KOPT-K1 (cell line): ENCODE data around the gene ADGRL3.

Experiments used
- H3K27ac ChIP-seq: fragments of 200-600 bp; sonication (generic); 2 replicates; pipeline ENCODE4 v1.5.1; 2016; ENCODE audit warnings: antibody characterized with exemption, mild to moderate bottlenecking, low read depth, low read length; ENCODE audit not compliant: poor library complexity, severe bottlenecking
- H3K36me3 ChIP-seq: fragments of 200-600 bp; sonication (generic); 2 replicates; pipeline ENCODE4 v1.5.1; 2017; ENCODE audit warnings: antibody characterized with exemption, mild to moderate bottlenecking, low read length, moderate library complexity; ENCODE audit not compliant: insufficient read depth
- H3K9me3 ChIP-seq: fragments of 200-600 bp; sonication (generic); 2 replicates; pipeline ENCODE4 v1.5.1; 2017; ENCODE audit warnings: antibody characterized with exemption, low read length, mild to moderate bottlenecking; ENCODE audit not compliant: insufficient read depth, poor library complexity, severe bottlenecking

ADGRL3 gene

DNA sequence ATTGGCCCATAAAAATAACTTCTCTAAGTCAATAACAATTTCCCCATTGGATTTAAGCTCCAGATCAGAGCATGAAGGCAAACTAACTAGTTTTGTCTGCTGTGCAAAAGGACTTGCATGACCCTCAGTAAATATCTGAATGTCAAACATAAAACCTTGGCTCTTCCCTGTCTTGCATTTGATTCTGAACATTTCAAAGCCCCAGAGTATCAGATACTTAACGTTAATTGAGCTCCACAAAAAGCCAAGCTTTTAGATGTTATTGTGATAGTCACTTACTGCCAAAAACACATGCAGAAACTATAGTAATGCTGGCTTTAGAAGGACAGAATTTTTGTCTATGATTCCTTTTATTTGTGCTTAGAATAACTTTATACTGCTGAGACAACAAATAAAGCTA is 664.2 kb downstream of the ADGRL3 start:
- H3K27ac ChIP-seq: no peak overlapping the region
- no peaks in the 10 kb centered on the region for H3K36me3 ChIP-seq
- H3K9me3 ChIP-seq: no peaks in the 10 kb centered on the region

DNA sequence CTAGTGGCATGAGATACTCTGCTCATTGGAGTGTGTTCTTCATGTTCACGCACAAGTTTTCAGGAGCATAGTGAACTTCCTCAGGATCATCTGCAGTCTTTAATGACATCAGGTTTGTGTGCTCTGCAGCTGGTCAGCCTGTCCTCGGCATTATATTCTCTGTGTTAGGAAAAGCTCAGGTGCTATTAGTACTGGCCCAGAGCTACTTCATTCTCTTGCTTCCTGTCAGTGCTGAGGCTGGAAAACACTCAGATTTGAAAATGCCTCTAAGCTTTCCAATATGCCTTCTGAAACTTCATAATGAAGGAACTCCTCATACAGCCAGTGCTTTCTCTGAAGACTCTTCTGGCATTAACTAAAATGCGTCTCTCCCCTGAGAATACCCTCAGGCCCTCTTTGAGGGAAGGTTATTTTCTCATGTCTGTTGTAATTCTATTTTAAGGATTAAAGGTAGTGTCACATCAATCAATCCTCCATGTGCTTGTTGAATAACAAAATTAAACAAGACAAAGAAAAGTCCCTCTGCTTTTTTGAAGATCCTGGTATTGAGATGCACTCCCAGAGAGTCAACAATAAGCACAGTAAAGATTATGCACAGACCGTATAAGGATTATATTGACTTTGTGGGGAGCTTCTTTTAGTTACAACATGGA is 666.4 kb downstream of the ADGRL3 start:
- H3K36me3 ChIP-seq: no peaks in the 10 kb centered on the region
- H3K9me3 ChIP-seq: no peaks in the 10 kb centered on the region
- H3K27ac ChIP-seq: no peak overlapping the region

DNA sequence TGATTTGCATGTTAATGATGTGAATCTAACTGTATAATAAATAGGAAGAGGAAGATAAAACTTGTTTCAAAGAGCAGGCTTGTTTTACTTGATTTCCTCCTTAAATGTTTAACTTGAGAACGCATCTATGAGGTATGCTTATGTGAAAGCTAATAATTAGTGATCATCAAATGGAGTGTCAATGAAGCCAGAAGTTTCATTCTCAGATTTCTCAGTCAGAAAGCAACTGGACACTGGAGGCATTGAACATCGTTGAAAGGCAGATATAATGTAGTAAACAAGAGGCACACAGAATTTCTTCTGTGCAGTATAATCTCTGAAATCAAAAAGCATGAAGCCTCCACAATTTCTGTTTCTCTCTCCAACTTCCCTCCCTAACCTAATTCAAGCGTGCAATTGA is 672.9 kb downstream of the ADGRL3 start:
- Histone ChIP-seq H3K27ac (no peak overlapping the region), H3K36me3 (no peaks in the 10 kb centered on the region), H3K9me3 (no peaks in the 10 kb centered on the region)

DNA sequence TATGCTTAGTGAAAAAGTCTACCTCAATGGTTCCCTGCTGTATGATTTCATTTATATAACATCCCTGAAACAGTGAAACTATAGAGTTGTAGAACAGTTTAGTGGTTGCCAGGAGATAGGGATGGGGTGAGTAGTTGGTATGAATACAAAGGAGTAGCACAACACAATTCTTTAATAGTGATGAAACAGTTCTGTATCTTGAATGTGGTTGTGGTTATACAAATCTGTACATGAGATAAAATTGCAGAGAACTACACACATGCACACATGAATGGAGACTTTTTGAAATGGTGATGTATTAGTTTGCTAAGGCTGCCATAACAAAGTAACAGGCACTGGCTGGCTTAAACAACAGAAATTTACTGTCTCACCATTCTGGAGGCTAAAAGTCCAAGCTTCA is 677.1 kb downstream of the ADGRL3 start:
- Histone ChIP-seq H3K36me3 (no peaks in the 10 kb centered on the region), H3K9me3 (no peaks in the 10 kb centered on the region), H3K27ac (no peak overlapping the region)

DNA sequence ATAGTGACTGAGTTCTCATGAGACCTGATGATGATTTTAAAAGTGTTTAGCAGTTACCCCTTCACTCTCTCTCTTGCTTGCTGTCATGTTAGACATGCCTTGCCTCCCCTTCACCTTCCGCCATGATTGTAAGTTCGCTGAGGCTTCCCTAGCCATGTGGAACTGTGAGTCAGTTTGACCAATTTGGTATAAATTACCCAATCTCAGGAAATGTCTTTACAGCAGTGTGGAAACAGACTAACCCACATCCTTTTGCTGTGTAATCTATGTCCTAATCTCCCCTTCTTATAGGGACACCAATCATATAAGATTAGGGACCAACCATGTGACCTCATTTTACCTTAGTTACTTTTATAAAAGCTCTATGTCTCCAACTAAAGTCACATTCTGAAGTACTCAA is 677.8 kb downstream of the ADGRL3 start:
- Histone ChIP-seq H3K27ac (no peak overlapping the region), H3K36me3 (no peaks in the 10 kb centered on the region), H3K9me3 (no peaks in the 10 kb centered on the region)

GRCh38 chr4:61882381-61882780 is 682.3 kb downstream of the ADGRL3 start:
- Histone ChIP-seq H3K27ac (no peak overlapping the region), H3K9me3 (no peaks in the 10 kb centered on the region), H3K36me3 (no peaks in the 10 kb centered on the region)

DNA sequence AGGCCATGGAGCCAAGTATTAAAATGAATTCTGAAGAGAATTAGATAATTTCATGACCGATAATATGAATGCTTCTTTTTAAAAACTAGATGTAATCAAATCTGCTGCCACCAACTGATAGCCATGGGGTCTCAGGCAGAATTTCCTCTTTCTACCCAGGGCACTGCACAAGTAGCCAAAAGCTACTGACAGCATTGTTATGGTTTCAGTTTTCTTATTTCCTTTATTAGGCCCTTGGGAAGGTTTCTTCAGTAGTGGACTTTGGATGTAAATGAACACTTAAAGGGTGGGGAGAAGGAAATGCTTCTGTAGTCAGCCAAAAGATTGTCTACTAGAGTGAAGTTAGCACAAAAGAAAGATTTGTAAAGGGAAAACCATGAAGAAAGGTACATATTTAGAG is 686.0 kb downstream of the ADGRL3 start:
- Histone ChIP-seq H3K27ac (no peak overlapping the region), H3K36me3 (no peaks in the 10 kb centered on the region), H3K9me3 (no peaks in the 10 kb centered on the region)

DNA sequence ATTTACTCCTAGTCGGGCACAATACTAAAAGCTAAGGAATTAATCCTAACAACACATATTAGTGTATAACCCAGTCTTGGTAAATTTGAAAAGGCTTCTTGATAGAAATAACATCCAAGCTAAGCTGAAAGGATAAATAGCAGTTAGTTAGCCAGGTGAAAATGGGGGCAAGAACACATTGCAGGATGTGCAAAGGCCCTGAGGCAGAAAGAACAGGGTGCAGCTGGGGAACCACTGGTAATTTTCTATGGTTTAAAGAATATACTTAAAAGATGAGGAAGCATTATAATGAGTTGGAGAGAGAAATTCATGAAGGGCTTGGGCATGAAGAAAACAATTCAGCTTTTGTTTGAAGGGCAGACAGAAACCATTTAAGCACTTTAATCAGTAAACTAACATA is 689.0 kb downstream of the ADGRL3 start:
- Histone ChIP-seq H3K27ac (no peak overlapping the region), H3K9me3 (no peaks in the 10 kb centered on the region), H3K36me3 (no peaks in the 10 kb centered on the region)

DNA sequence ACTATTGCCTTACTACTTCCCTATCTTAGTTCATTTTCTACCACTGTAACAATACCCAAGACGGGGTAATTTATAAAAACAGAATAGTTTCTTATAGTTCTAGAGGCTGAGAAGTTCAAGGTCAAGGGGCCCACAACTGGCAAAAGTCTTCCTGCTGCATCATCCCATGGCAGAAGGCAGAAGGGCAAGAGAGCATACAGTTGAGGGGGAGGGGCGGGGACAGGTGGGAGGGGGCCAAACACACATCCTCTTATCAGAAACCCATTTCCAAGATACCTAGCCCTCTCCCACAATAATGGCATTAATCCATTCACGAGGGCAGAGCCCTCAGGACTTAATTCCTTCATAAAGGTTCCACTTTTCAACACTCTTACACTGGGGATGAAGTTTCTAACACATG is 690.2 kb downstream of the ADGRL3 start:
- Histone ChIP-seq H3K9me3 (no peaks in the 10 kb centered on the region), H3K27ac (no peak overlapping the region), H3K36me3 (no peaks in the 10 kb centered on the region)

DNA sequence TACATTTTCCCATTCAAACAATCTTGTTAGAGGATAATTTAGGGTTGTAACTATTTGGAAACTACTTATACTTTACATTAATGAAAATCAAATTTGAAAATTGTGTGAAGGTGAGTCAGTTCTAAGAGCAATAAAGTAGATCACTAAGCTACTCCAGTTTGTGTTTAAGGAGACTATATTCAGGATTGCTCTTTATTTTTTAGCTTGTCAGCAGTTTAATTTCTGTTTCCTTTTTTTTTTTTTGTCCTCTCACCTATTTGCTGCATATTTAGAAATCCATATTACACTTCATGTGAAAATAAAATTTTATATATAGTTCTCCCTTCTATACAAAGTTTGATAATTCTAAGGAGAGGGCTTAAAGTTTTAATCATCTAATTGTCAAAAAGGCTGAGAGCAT is 691.8 kb downstream of the ADGRL3 start:
- Histone ChIP-seq H3K27ac (no peak overlapping the region), H3K36me3 (no peaks in the 10 kb centered on the region), H3K9me3 (no peaks in the 10 kb centered on the region)

GRCh38 chr4:61896634-61897033 is 696.5 kb downstream of the ADGRL3 start:
- Histone ChIP-seq H3K36me3 (no peaks in the 10 kb centered on the region), H3K27ac (no peak overlapping the region), H3K9me3 (no peaks in the 10 kb centered on the region)

- H3K27ac ChIP-seq: no peak overlapping the region
- no peaks in the 10 kb centered on the region for H3K36me3 ChIP-seq
- H3K9me3 ChIP-seq: no peaks in the 10 kb centered on the region
Measured at GRCh38 chr4:61909031-61909430, 708.9 kb downstream of the ADGRL3 start.

DNA sequence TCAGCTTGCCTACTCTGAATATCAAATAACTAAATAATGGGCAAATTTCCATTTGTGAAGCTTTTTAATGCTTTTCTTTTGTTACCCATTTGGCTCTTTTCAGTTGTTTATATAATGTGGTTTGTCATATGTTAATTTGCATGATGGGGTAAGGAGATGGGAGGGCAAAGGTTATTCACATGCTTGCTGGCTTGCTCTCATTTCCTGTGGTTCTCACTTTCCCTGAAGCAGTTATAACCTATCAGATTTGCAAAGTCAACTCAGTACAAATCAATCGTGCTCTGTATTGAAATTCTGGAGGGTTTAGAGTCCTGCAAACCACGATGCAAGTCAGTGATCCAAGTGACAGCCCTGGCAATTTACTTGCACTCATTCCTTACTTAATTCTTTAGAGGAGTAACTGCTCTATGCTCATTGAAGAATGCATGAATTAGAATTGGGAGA is 711.2 kb downstream of the ADGRL3 start:
- Histone ChIP-seq H3K9me3 (no peaks in the 10 kb centered on the region), H3K27ac (no peak overlapping the region), H3K36me3 (no peaks in the 10 kb centered on the region)

DNA sequence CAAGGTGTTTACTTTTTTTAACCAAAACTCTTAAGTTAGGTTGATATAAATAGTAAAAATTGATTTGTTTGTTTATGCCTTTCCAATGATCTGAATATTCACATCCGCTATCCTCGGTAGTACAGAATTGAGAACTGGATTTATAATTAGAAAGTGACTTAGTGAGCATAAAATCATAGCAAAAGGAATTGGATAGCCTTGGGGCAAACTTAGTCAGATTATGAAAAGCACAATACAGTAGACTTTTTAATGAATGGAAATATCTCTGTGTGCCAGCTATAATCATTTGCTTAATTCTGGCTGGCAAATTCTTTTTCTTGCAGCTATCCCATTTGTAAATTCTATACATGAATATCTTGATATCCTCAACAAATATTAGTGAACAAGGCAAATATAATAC is 713.5 kb downstream of the ADGRL3 start:
- Histone ChIP-seq H3K36me3 (no peaks in the 10 kb centered on the region), H3K27ac (no peak overlapping the region), H3K9me3 (no peaks in the 10 kb centered on the region)

DNA sequence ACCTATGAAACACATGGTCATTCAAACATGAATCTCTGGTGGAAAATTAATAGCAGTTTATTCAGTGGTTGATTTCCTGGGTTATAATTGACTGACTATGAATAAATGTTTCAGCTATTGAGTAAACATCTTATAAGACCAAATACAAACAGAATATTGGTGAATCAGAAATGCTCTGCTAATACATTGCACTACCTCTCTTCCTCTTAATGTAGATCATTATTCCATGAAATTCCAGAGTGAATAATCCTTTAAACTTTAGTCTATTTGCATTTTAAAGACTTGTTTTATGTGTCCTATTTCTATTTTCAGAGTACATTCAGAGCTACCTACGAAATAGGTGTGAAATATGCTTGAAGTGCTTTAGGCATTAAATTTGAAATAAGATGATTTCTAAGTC is 715.4 kb downstream of the ADGRL3 start:
- no peaks in the 10 kb centered on the region for H3K9me3 ChIP-seq
- no peaks in the 10 kb centered on the region for H3K36me3 ChIP-seq
- H3K27ac ChIP-seq: no peak overlapping the region

GRCh38 chr4:61918507-61918906 is 718.4 kb downstream of the ADGRL3 start:
- Histone ChIP-seq H3K9me3 (no peaks in the 10 kb centered on the region), H3K27ac (no peak overlapping the region), H3K36me3 (no peaks in the 10 kb centered on the region)
